Fibroblast of lung (primary cell): Measurements from ENCODE around the gene UVRAG. TPM values are rescaled to one million over a fixed set of nuclear protein-coding genes. Genes with fewer than 3 reads are reported as not detected.

Experiments used
- DNase-seq, 2 donors: peaks; one replicate each; pipeline versions ENCODE4 v3.0.0 to v3.0.0-alpha.2; 2010; ENCODE audit warnings: low read depth in 2 of 2
- H2AFZ ChIP-seq: 2 replicates; pipeline ENCODE4 v1.5.1; 2012; ENCODE audit warnings: low read length, control low read depth, inconsistent platforms
- H3K27ac ChIP-seq: 2 replicates; pipeline ENCODE4 v1.5.1; 2011; ENCODE audit warnings: low read length, control low read depth; ENCODE audit not compliant: insufficient read depth
- H3K27me3 ChIP-seq: 2 replicates; pipeline ENCODE4 v1.5.1; 2011; ENCODE audit warnings: mild to moderate bottlenecking, low read length; ENCODE audit not compliant: control insufficient read depth, insufficient read depth
- H3K36me3 ChIP-seq: 2 replicates; pipeline ENCODE4 v1.5.1; 2011; ENCODE audit warnings: low read length; ENCODE audit not compliant: control insufficient read depth, insufficient read depth
- H3K4me1 ChIP-seq: 2 replicates; pipeline ENCODE4 v1.5.1; 2011; ENCODE audit warnings: low read length; ENCODE audit not compliant: control insufficient read depth, insufficient read depth; ENCODE audit errors: extremely low read depth
- H3K4me2 ChIP-seq: 2 replicates; pipeline ENCODE4 v1.5.1; 2011; ENCODE audit warnings: low read length, control low read depth; ENCODE audit not compliant: insufficient read depth; ENCODE audit errors: extremely low read depth
- H3K4me3 ChIP-seq, 4 experiments: fragments of 200-600 bp in 1 of 4; sonication (generic) in 1 of 4; replicated peaks in 1 of 4; 2 replicates each; pipeline ENCODE4 v1.5.1; 2011 to 2016; ENCODE audit warnings: low read length in 4 of 4, low read depth in 3 of 4, mild to moderate bottlenecking in 3 of 4, control low read depth in 2 of 4, inconsistent platforms in 1 of 4, mixed read lengths in 1 of 4; ENCODE audit not compliant: insufficient read depth in 1 of 4; ENCODE audit errors: control extremely low read depth in 1 of 4
- H3K79me2 ChIP-seq: 2 replicates; pipeline ENCODE4 v1.5.1; 2012; ENCODE audit warnings: mild to moderate bottlenecking, low read length, inconsistent platforms; ENCODE audit not compliant: control insufficient read depth, insufficient read depth
- H3K9ac ChIP-seq: 2 replicates; pipeline ENCODE4 v1.5.1; 2011; ENCODE audit warnings: mild to moderate bottlenecking, low read length, control low read depth; ENCODE audit not compliant: insufficient read depth
- H3K9me3 ChIP-seq: 2 replicates; pipeline ENCODE4 v1.5.1; 2012; ENCODE audit warnings: low read depth, low read length; ENCODE audit not compliant: control insufficient read depth, insufficient read depth
- H4K20me1 ChIP-seq: 2 replicates; pipeline ENCODE4 v1.5.1; 2011; ENCODE audit warnings: low read length; ENCODE audit not compliant: control insufficient read depth, insufficient read depth; ENCODE audit errors: extremely low read depth
- EZH2 ChIP-seq: IDR thresholded peaks from 2 replicates; pipeline ENCODE4 v1.5.1; 2012; ENCODE audit warnings: low read length, control low read depth, mild to moderate bottlenecking; ENCODE audit errors: missing control alignments
- polyA plus RNA-seq, 2 donors: library from polyadenylated mRNA; depleted of rRNA in 1 of 2; stranded (reverse) in 1 of 2; unstranded in 1 of 2; fragments of >200 nt; gene quantifications; 2 replicates each; pipeline ENCODE4 v1.2.1, GENCODE V29; 2011 to 2012; ENCODE audit warnings: missing spikeins in 1 of 2
- total RNA-seq: library from RNA; depleted of rRNA; stranded (reverse); fragments of >200 nt; gene quantifications from 2 replicates; pipeline ENCODE4 v1.2.1, GENCODE V29; 2014
- TF ChIP-seq, protein P1 (sequence below), 2 donors: IDR thresholded peaks in 1 of 2; conservative IDR thresholded peaks in 1 of 2; 1 replicate in 1 of 2; 2 replicates in 1 of 2; pipeline ENCODE4 v1.5.1; 2011 to 2012; ENCODE audit warnings: low read length in 2 of 2, control low read depth in 1 of 2, inconsistent platforms in 1 of 2, low read depth in 1 of 2, mild to moderate bottlenecking in 1 of 2

UVRAG gene
- total and polyA plus RNA-seq, 2 donors (not counting 1 experiment from before 2014, with no cell fraction given), result 15.8 to 22.1 TPM

DNA sequence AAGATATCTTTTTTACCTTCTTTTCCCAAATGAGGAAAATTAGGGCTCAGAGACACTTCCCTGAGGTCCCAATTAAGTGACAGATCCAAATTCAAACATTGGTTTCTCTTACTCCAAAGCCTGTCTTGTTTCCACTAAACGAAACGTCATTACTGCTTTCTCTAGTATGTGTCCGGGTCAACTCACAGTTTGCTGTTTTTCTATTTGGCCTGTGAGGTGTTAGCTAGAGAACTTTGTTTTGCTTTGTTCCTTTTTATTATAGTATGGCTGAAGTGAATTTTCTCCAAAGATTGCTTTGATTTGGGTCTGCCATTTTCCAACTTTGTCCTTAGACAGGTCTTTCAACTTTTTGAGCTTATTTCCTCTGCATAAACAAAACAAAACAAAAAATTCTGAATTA is 179.6 kb downstream of the UVRAG start:
- H4K20me1 ChIP-seq, result no peaks in the 10 kb centered on the region
- no peak overlapping the region for H3K27ac ChIP-seq
- no peak overlapping the region for H3K4me3 ChIP-seq
- no peaks in the 10 kb centered on the region for H3K4me1 ChIP-seq
- H3K4me2 ChIP-seq, result no peak overlapping the region
- H3K9ac ChIP-seq, result no peak overlapping the region
- H2AFZ ChIP-seq, result no peak overlapping the region
- TF ChIP-seq, protein P1, sequence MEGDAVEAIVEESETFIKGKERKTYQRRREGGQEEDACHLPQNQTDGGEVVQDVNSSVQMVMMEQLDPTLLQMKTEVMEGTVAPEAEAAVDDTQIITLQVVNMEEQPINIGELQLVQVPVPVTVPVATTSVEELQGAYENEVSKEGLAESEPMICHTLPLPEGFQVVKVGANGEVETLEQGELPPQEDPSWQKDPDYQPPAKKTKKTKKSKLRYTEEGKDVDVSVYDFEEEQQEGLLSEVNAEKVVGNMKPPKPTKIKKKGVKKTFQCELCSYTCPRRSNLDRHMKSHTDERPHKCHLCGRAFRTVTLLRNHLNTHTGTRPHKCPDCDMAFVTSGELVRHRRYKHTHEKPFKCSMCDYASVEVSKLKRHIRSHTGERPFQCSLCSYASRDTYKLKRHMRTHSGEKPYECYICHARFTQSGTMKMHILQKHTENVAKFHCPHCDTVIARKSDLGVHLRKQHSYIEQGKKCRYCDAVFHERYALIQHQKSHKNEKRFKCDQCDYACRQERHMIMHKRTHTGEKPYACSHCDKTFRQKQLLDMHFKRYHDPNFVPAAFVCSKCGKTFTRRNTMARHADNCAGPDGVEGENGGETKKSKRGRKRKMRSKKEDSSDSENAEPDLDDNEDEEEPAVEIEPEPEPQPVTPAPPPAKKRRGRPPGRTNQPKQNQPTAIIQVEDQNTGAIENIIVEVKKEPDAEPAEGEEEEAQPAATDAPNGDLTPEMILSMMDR (conservative IDR thresholded peaks at IDR 0.05 in 1 of 2, IDR thresholded peaks at IDR 0.05 in 1 of 2; ENCODE audit: low read depth in 1 of 2, low read length in 2 of 2), result no peak
- TF ChIP-seq EZH2, result no peak
- no peaks in the 10 kb centered on the region for H3K36me3 ChIP-seq
- no peaks in the 10 kb centered on the region for H3K79me2 ChIP-seq
- DNase-seq, result no peak
- no peaks in the 10 kb centered on the region for H3K9me3 ChIP-seq
- H3K27me3 ChIP-seq, result no peaks in the 10 kb centered on the region

DNA sequence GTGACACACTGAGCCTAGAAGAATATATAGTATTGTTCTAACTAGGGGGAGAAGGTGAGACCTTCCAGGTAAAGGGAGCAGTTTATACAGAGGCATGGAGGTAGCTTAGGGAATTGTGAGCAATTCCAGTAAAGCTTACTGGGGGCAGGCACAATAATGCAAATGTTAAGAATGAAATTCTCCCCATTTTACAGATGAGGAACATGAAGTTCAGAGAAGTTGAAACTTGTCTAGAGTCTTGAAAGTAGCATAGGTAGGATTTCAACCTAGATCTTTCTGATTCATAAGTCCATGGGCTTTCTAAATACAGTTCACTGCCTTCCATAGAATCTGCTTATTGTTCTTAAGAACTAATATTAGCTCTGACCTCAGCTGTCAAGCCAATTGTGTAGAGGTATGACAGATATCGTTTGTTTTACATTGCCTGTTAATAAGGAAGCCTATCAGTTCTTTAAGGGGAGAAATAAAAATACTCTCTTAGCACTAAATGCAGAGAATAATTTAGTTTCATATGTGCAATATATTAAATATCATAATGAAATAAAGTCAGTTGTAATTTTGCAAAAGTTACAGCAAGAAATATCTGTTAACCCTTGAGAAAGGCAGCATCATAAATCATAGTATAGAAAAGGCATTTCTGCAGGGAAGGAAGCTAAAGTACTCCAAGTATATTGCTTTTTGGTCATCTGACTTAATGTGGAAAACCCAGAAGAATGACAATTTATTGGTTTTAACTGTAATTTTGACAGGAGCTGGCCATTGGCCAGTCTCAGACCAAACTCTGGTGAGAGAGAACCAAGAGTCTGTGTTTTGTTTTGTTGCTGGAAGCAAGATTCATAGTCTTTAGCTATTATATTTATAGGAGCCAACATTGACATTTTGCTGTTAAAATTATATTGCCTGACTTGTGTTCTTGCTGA is 181.8 kb downstream of the UVRAG start:
- Histone ChIP-seq H3K4me2 (no peak overlapping the region), H3K27me3 (no peaks in the 10 kb centered on the region), H3K9me3 (no peaks in the 10 kb centered on the region), H3K27ac (no peak overlapping the region), H3K4me3 (no peak overlapping the region), H3K79me2 (no peaks in the 10 kb centered on the region), H3K9ac (no peak overlapping the region), H3K36me3 (no peaks in the 10 kb centered on the region), H3K4me1 (no peaks in the 10 kb centered on the region), H4K20me1 (no peaks in the 10 kb centered on the region), H2AFZ (no peak overlapping the region)
- peak; percentile 20 to 60 for DNase-seq
- no peak for TF ChIP-seq EZH2
- TF ChIP-seq, protein P1 (conservative IDR thresholded peaks at IDR 0.05 in 1 of 2, IDR thresholded peaks at IDR 0.05 in 1 of 2; ENCODE audit: low read depth in 1 of 2, low read length in 2 of 2), result no peak

DNA sequence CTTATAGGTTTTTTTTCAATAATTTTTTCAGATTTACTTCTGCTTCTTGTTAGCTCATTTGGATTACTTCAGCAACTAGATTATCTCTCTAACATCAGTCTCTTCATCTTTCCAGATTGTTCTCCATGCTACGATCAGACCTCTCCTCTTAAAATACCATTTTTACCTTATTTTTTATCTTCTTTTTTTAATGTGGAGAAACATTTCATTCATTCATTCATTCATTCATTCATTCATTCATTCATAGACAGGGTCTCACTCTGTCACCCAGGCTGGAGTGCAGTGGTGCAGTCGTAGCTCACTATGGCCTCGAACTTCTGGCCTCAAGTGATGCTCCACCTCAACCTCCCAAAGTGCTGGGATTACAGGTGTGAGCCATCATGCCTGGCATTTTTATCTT is 189.4 kb downstream of the UVRAG start:
- Histone ChIP-seq H3K36me3 (no peaks in the 10 kb centered on the region), H3K27me3 (no peaks in the 10 kb centered on the region), H3K27ac (no peak overlapping the region), H3K79me2 (no peaks in the 10 kb centered on the region), H2AFZ (no peak overlapping the region), H3K9me3 (no peaks in the 10 kb centered on the region), H3K4me3 (no peak overlapping the region), H3K4me1 (peaks cover 7% of the 10 kb centered on the region), H3K9ac (no peak overlapping the region), H3K4me2 (no peak overlapping the region), H4K20me1 (no peaks in the 10 kb centered on the region)
- DNase-seq, result no peak
- TF ChIP-seq, protein P1 (conservative IDR thresholded peaks at IDR 0.05 in 1 of 2, IDR thresholded peaks at IDR 0.05 in 1 of 2; ENCODE audit: low read depth in 1 of 2, low read length in 2 of 2), result no peak
- no peak for TF ChIP-seq EZH2
